ENCODE measurements around the gene SPINT2.

The SPINT2 gene

GRCh38 chr19:38268539-38268938, 4.2 kb downstream of the SPINT2 start:
- no peak for DNase-seq

DNA sequence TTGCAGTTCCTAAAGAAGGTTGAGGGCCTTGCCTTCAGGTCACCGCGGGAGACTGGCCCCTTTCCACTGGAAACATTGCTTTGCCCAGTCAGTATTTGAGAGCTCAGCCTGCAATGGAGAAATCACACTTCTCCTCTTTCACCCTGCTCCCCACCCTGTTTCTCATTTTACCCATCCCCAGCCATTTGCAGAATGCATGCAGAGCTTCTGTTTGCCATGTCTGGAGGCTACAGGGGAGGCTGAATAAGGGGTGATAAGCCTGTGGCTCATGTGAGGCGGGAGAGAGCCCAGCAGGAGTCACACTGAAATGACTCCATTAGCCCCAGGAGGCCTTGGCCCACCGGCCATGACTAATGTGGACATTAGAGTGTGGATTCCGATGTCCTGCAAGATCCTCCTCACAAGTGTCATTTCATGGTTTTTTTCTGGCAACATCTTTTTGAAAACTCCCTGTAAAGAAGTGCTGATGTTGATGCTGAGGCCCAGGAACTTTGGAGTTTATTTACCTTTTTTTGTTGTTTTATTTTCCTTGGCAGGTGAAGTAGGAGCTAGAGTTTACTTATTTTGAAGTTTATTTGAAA, 6.3 kb downstream of the SPINT2 start:
- no peak for DNase-seq

DNA sequence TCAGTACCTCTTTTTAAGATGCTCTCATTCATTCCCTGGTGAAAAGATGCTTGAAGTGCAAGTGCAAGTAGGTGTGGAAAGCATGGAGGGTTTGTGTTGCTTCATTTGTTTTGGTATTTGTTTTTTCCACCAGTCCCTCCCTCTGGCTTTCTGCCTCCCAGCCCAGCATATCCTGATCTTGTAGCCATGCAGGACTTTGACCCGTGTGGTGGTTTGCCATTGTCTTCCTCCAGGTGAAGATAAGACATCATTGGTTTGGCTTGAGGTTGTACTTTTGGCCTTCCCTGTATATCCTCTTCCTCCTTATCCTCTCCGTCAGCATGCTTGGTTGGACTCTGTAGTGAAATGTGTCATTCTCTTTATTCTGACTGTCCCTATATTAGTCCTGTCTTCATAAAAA, 9.1 kb downstream of the SPINT2 start:
- no peak for DNase-seq

DNA sequence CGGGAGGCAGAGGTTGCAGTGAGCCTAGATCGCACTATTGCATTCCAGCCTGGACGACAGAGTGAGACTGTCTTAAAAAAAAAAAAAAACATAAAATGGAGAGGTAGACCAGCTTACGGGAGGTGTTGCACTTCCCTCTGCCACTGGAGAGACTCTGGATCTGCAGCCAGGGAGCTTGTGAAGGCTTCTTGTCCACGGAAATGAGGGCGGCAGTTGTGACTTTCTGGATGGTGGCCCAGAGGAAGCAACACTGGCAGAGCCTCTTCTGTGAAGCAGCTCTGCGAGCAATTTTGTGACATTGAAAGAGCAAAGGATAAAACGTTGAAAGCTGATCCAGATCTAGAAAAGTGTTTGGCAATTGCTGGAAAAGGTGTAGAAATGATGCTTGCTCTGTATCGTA, 10.4 kb downstream of the SPINT2 start:
- no peak for DNase-seq

DNA sequence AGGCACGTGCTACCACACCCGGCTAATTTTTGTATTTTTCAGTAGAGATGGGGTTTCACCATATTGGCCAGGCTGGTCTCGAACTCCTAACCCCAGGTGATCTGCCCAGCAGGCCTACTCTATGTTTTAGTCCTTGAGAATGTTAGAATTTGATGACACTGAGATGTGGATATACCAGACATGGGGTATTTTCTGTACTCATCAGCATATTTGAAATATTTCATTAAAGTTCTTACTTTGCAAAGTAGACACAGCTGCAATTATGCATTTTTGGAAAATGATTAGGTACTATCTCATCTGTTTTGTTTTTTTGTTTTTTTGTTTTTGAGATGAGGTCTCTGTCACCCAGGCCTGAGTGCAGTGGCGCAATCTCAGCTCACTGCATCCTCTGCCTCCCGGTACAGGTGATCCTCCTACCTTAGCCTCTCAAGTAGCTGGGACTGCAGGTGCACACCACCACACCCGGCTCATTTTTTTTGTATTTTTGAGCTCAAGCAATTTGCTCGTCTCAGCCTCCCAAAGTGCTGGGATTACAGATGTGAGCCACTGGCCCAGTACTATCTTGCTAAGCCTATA, 12.7 kb downstream of the SPINT2 start:
- DNase-seq: no peak

GRCh38 chr19:38277549-38277948, 13.2 kb downstream of the SPINT2 start:
- no peak for DNase-seq

DNA sequence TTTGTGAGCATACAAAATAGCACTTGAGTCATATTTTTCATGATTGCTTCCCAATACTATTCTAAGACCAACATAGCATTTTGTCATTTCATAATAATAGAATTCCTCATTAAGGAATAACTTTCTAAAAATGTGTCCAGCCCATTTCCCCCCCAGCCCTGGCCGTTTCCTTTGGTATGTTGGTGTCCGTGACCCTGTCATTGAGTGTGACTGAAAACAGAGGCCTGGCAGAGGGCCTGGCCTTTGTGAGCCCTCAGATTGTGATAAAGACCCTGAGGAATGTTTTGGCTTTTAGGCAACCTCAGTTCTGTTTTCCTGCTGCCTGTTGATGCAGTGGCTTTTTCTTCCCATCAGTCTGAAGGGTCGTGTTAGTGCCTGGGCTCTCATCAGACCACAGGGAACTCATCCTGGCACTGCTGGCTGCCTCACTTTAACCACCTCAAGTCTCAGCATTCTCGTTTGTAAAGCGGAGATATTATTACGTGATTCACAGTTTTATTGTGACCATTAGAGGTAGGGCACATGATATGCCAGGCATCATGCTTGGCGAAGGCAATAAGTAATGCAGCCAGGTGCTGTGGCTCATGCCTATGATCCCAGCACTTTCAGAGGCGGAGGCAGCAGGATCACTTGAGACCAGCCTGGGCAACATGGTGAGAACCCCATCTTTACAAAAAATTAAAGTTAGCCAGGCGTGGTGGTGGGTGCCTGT, 13.8 kb downstream of the SPINT2 start:
- no peak for DNase-seq

GRCh38 chr19:38278751-38279150, 14.4 kb downstream of the SPINT2 start:
- DNase-seq: no peak

GRCh38 chr19:38280030-38280921, 15.9 kb downstream of the SPINT2 start:
- DNase-seq: no peak

DNA sequence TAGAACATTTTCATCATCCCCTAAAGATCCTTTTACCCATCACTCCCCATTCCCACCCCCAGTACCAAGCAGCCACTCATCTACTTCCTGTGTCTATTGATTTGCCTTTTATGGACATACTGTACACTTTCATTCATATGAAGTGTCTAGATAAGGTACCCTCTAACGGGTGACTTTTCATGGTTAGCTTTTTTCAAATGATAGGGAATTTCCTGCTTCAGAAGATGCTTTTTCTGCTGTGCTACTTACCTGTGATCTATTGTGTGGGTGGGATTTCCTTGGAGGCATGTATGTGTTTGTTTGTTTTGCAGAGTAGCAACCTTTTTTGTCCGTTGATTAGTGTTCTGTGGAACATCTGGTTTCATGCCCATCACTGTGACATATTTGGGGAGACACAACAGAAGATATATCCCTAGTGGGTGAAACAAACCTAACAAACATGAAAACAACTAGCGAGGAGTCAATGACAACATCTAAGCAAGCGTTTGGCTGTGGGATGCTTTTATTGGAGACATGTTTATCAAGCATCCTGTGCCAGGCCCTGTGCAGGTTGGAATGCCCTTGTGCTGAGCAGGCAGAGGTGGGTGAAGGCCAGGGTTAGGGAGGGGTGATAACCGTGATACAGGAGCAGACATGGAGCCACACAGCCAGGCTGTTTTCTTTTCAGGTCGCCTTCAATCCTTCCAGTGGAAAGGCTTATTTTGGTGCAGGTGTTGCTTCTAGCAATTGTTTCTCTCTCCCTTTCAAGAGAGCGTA, 17.6 kb downstream of the SPINT2 start:
- no peak for DNase-seq

- DNase-seq: no peak
Measured at GRCh38 chr19:38283271-38283670, 18.9 kb downstream of the SPINT2 start.

DNA sequence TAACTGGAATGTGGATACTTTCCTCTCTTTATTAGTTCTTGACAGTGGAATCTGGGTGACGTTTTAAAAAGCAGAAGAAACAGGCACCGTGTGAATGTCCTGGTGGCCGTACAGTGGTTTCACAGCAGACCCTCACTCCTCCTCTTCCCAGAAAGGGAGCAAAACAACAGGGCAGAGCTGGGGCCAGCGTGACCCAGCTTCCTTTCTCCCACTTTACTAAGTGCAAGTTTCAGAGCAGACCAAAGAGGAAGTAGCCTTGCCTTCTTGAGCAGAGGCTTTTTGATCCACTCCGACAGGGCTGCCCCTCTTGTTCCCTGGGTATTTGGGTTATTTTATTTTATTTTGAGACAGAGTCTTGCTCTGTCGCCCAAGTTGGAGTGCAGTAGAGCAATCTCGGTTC, 20.0 kb downstream of the SPINT2 start:
- DNase-seq: no peak

GRCh38 chr19:38285567-38285966, 21.2 kb downstream of the SPINT2 start:
- no peak for DNase-seq

DNA sequence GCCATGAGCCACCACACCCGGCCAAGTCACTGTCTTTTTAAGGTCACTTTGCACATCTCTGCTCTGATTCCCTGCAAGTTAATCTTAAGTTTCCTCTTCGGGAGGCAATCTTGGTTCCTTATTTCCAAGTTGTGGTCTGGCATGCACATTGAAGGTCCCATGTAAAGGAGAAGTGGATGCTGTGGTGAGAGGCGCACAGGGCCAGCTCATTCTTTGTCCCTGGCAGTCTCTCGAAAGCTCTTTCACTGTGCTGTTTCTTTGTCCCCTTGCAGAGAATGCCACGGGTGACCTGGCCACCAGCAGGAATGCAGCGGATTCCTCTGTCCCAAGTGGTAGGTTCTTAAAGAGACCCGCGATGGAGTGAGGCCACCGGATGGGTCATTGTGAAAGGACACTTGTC, 23.2 kb downstream of the SPINT2 start:
- DNase-seq: no peak

DNA sequence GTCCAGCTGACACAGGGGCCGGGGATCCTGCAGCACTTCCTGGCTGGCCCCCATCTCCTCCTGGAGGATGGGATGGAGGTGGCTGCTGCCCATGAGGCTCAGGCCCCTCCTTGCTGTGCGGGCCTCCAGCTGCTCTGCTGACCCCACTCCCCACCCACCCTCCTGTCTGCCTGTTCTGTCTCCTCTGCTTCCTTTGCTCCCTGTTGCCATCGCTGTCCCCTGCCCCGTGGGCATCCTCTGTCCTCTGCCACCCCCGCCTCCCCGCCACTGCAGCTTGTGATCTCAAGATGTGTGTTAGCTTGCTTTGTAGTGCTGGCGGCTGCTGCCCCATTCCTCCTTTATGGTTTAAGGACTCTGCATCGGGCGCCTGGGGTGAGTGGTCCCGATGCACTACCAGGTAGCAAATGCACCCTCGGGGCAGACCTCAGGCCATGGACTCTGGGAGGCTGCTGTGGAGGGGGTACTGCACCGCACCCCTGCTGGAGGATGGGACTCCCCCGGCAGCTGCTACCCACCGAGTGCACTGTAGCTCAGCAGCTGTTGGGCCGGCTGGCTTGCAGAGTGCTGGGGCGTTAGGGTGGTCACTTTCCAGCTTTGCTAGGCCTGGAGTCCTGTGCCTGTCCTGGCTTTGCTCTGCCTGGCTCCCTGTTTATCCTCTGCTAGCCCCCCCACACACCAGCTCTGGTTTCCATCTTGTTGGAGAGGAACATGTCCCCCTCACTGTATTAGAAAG, 23.9 kb downstream of the SPINT2 start:
- DNase-seq: no peak

GRCh38 chr19:38289955-38290354, 25.6 kb downstream of the SPINT2 start:
- no peak for DNase-seq

DNA sequence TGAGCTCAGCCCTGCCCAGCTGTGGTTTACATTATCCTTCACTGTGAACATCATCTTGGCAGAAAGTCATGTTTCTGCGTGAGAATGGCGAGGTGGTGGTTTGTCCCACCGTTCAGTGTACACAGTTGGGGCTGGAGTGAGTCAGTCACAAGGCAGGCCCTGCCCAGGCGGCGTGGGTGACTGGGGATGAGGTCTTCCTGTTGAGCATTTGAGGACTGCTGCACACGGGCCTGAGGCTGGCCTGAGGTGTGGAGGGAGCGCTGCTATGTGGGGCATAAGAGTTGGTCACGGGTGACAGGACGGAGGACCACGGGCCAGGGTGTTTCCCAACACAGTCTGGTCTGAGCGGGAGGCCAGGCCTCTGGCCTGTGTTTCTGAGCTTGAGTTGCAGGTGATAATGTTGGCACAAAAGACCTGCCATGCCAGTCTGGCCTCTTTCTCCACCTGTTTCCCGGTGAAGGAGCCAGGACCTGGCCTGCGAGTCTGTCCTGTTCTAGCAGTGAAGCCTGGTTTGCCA, 26.3 kb downstream of the SPINT2 start:
- DNase-seq: no peak

- no peak for DNase-seq
Measured at GRCh38 chr19:38291855-38292254, 27.5 kb downstream of the SPINT2 start.

DNA sequence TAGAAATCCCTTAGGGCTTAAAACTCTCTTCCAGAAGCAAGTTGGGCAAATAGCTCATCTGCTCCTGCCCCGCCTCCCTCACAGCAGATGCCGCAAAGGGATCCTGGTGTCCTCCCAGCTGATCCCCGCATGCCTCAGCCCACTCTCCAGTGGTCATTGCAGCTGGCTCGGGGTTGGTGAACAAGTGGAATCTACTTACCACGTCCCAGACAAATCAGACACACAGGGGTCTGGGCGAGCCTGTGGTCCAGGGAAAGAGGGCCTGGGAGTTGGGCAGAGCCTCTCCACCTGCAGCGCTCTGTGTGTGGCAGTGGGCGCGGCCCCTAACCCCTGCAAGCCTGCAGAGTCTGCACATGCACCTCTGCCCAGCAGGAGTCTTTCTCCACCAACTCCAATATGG, 28.9 kb downstream of the SPINT2 start:
- no peak for DNase-seq

DNA sequence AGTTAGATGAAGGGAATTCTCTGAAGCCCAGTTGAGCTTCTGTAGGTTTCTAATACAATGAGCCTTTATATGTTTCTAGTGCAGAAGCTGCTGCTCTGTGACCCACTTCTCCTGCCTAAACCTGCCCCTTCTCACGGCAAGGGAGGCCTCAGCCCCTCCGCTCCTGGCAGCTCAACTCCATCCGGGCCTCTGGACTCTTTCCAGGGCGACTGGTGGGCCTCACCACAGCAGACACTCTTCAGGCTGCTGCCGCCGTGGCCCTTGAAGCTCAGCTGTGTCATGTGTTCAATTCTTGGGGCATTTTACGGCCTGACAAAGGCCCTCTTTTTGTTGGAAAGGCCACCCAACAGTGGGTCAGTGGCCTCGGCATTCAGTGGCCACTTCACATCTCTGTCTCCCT, 29.7 kb downstream of the SPINT2 start:
- no peak for DNase-seq

DNA sequence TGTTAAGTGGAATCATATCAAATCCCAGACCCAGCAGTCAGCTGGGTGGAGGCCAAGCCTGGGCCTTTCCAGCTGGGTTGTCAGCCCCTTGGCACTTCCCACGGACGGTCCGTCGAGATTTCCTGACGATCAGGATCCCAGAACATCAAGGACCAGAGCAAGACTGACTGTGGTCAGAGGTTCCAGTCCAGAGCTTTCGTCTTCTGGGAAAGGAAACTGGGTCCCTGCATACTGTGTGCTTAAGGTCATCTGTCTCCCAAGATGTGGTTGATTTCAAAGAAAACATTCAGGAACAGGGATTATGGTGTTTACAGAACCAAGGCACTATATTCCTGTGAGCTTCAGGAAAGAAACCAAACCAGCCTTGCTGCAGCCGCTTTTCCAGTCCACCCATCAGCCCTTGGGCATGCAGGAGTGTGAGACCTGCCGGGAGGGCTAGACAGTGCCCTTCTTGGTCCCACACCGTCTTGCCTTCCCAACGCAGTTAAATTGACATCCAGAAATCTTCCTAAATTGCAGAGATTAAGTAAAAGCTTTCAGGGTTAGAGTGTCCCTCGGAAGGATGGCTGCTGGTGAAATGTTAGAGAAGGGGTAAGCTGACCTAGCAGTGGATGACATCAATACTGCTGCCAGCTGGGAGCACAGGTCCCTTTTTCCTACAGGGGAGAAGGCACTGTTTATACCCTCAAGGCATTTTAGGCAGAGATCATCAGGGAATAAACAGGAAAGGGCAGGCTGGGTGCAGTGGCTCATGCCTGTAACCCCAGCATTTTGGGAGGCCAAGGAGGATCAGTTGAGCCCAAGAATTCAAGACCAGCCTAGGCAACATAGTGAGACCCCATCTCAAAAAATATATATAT, 34.7 kb downstream of the SPINT2 start:
- no peak for DNase-seq
